Lower leg skin (tissue), 4 donors: ENCODE data around the gene ANKS6. TPM values are rescaled to one million over a fixed set of nuclear protein-coding genes. Genes with fewer than 3 reads are reported as not detected.

Experiments used
- DNase-seq, 2 donors: peaks; one replicate each; pipeline ENCODE4 v3.0.0-alpha.2; 2019; ENCODE audit warnings: low spot score in 2 of 2
- H3K4me3 ChIP-seq: fragments of 200-600 bp; sonication (generic); 2 replicates; pipeline ENCODE4 v1.5.1; 2017; ENCODE audit warnings: mild to moderate bottlenecking, low read depth; ENCODE audit not compliant: poor library complexity, severe bottlenecking
- CTCF ChIP-seq, 3 donors: fragments of 450-650 bp; IDR thresholded peaks; one replicate each; pipeline ENCODE4 v1.5.1; 2016; ENCODE audit warnings: antibody characterized with exemption in 3 of 3, mild to moderate bottlenecking in 3 of 3, moderate library complexity in 2 of 3
- POLR2A ChIP-seq, 2 donors: fragments of 450-650 bp; IDR thresholded peaks; one replicate each; pipeline ENCODE4 v1.6.1; 2016 to 2017; ENCODE audit warnings: antibody characterized with exemption in 2 of 2, mild to moderate bottlenecking in 1 of 2, moderate library complexity in 1 of 2
- WGBS, 2 donors: methylation state at CpG; one replicate each; pipeline ENCODE4 v1.1.5; 2018; 5-methylcytosine and 5-hydroxymethylcytosine counted together
- intact Hi-C: fragments of 100-400 bp; cut with DNase I; formaldehyde crosslinking; loops from one replicate; pipeline ENCODE4 v1.15.0; 2023; ENCODE audit warnings: low total_unique reads
- total RNA-seq, 4 donors: library from RNA; depleted of rRNA; stranded (reverse); fragments of >200 nt; gene quantifications; one replicate each; pipeline ENCODE4 v1.1.0, GENCODE V29; 2016

The ANKS6 gene
- total RNA-seq, 4 donors from 2014 or later = 11.3 to 28.0 (median 19.1) TPM

- 93 to 95% methylated on average over 5 of the region's 5 CpGs for WGBS, 2 donors
- no peak for DNase-seq
- intact Hi-C loops = no loop called here
- no peak overlapping the region for H3K4me3 ChIP-seq
- TF ChIP-seq POLR2A (IDR thresholded peaks at IDR 0.05) = no peak
- TF ChIP-seq CTCF (IDR thresholded peaks at IDR 0.05) = no peak
These were observed 48.9 kb downstream of the ANKS6 start for GRCh38 chr9:98747476-98747875.

GRCh38 chr9:98745470-98745869 lies 50.9 kb downstream of the ANKS6 start:
- TF ChIP-seq POLR2A (IDR thresholded peaks at IDR 0.05) = no peak
- TF ChIP-seq CTCF (IDR thresholded peaks at IDR 0.05) = no peak
- H3K4me3 ChIP-seq = no peak overlapping the region
- 88 to 92% methylated on average over 7 of the region's 7 CpGs for WGBS, 2 donors
- intact Hi-C loops = no loop called here
- DNase-seq = no peak

- no peak overlapping the region for H3K4me3 ChIP-seq
- no peak for DNase-seq
- WGBS, 2 donors = 92 to 94% methylated on average over 14 of the region's 14 CpGs
- TF ChIP-seq POLR2A (IDR thresholded peaks at IDR 0.05) (no peak), CTCF (IDR thresholded peaks at IDR 0.05) (no peak)
- intact Hi-C loops = no loop called here
These were observed 52.3 kb downstream of the ANKS6 start for GRCh38 chr9:98743818-98744611.

- intact Hi-C loops = no loop called here
- WGBS, 2 donors = 91 to 99% methylated on average over 2 of the region's 2 CpGs
- H3K4me3 ChIP-seq = no peak overlapping the region
- DNase-seq = no peak
- TF ChIP-seq CTCF (IDR thresholded peaks at IDR 0.05) (no peak), POLR2A (IDR thresholded peaks at IDR 0.05) (no peak)
These were observed 53.0 kb downstream of the ANKS6 start for GRCh38 chr9:98743329-98743728.

- DNase-seq = no peak
- intact Hi-C loops = no loop called here
- 80 to 82% methylated on average over 9 to 10 of the region's 10 CpGs for WGBS, 2 donors
- no peak overlapping the region for H3K4me3 ChIP-seq
- TF ChIP-seq POLR2A (IDR thresholded peaks at IDR 0.05) (no peak), CTCF (IDR thresholded peaks at IDR 0.05) (no peak)
These were observed 53.8 kb downstream of the ANKS6 start for GRCh38 chr9:98742325-98743280.
